GM12865 (cell line): ENCODE data around the gene MED13L.

Experiments
- DNase-seq: peaks from one replicate; pipeline ENCODE4 v3.0.0; 2010; ENCODE audit warnings: low read depth
- H3K4me3 ChIP-seq: 2 replicates; pipeline ENCODE4 v1.5.1; 2011; ENCODE audit warnings: mild to moderate bottlenecking, low read depth, low read length, control low read depth
- CTCF ChIP-seq: IDR thresholded peaks from 2 replicates; pipeline ENCODE4 v1.5.1; 2011; ENCODE audit warnings: low read length, control low read depth, low read depth, inconsistent platforms; ENCODE audit not compliant: insufficient read depth; ENCODE audit errors: missing control alignments

Gene MED13L

GRCh38 chr12:116200812-116201211, 76.7 kb downstream of the MED13L start:
- DNase-seq = no peak
- H3K4me3 ChIP-seq = no peak overlapping the region
- TF ChIP-seq CTCF = no peak

GRCh38 chr12:116199160-116199706, 78.3 kb downstream of the MED13L start:
- TF ChIP-seq CTCF = no peak
- H3K4me3 ChIP-seq = no peak overlapping the region
- DNase-seq = no peak

GRCh38 chr12:116196752-116197718, 80.5 kb downstream of the MED13L start:
- peak; percentile 20 for DNase-seq
- no peak overlapping the region for H3K4me3 ChIP-seq
- TF ChIP-seq CTCF = no peak

DNA sequence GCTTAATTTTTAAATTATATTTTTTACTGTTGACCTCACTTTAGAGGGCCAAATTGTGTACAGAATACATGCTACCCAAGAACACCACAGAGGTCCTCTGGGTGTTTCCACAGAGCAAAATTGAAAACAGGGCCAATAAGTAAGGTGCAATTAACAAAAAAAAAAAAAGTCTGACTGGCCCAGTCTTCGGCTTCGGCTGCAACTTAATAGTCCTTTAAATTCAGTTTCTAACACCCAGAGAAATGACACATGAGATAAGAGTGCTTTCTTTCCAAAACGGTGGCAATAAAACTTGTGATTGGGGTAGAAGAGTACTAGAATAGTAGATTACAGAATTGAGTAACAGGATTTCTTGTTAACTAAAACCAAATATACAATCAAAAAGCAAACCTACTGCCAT, 81.3 kb downstream of the MED13L start:
- TF ChIP-seq CTCF = no peak
- H3K4me3 ChIP-seq = no peak overlapping the region
- peak; percentile 31 for DNase-seq

DNA sequence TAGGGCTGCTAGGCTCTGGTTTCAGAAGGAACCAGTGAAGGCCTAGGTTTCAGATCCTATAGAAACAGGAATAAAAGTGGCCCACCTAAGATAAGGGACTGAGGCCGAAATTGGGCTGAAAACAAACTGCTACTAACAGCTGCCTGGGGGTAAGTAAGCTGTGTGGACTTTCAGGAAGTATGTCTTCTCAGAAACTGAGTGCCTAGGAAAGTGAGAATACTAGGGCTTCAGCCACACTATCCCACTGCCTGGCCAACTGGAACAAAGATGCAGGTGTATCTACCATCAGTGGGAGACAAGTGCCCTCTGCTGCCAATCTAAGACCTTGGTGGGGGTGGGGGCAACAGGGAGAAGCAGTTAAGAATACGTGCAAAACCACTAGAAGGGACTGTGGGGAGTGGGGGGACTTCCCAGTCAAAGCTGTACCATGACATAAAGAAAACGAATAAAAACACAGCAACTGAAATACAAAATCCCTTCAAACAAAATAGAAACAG, 82.5 kb downstream of the MED13L start:
- TF ChIP-seq CTCF = no peak
- DNase-seq = peak; percentile 94
- peak overlapping the region; percentile 23; the same call in 1 of the 2 replicates for H3K4me3 ChIP-seq

- H3K4me3 ChIP-seq = no peak overlapping the region
- no peak for DNase-seq
- TF ChIP-seq CTCF = no peak
Measured at GRCh38 chr12:116189692-116190091, 87.8 kb downstream of the MED13L start.
